B cell (primary cell): ENCODE measurements around the gene FNDC11. TPM values are rescaled to one million over a fixed set of nuclear protein-coding genes. Genes with fewer than 3 reads are reported as not detected.

ENCODE experiments used
- ATAC-seq: fragments of 200-7000 bp; cut with Tn5 transposase; one replicate; pipeline ENCODE4 v1.10.0; 2021; ENCODE audit warnings: low read depth, mild to moderate bottlenecking, moderate number of reproducible peaks, moderate library complexity
- CTCF ChIA-PET: fragments of 350-600 bp; sonication (Branson Sonifier 250); formaldehyde crosslinking; loops from one replicate; lab custom pipeline; 2021; ENCODE audit warnings: antibody characterized with exemption, inconsistent platforms; lab: Charles Lee
- POLR2A ChIA-PET: fragments of 350-600 bp; sonication (Branson Sonifier 250); formaldehyde crosslinking; loops from one replicate; lab custom pipeline; 2021; ENCODE audit warnings: antibody characterized with exemption; lab: Charles Lee
- DNase-seq: peaks from one replicate; pipeline ENCODE4 v3.0.0; 2013
- H2AFZ ChIP-seq: 2 replicates; pipeline ENCODE4 v1.6.1; 2012; ENCODE audit warnings: mild to moderate bottlenecking, low read depth, low read length; ENCODE audit not compliant: insufficient read depth, poor library complexity, severe bottlenecking
- H3K27ac ChIP-seq, 2 donors: 1 replicate in 1 of 2; 2 replicates in 1 of 2; pipeline ENCODE4 v1.5.1; 2012 to 2013; ENCODE audit warnings: low read length in 2 of 2, mild to moderate bottlenecking in 2 of 2, moderate library complexity in 1 of 2
- H3K27me3 ChIP-seq, 4 experiments: fragments of 200-600 bp in 1 of 4; sonication (generic) in 1 of 4; replicated peaks in 1 of 4; 1 replicate in 2 of 4; 2 replicates in 2 of 4; pipeline versions ENCODE4 v1.6.1 to v1.7.0; 2013 to 2016; ENCODE audit warnings: low read length in 3 of 4, mild to moderate bottlenecking in 2 of 4, mixed read lengths in 1 of 4, moderate library complexity in 1 of 4; ENCODE audit not compliant: insufficient read depth in 4 of 4, control insufficient read depth in 3 of 4; ENCODE audit errors: control extremely low read depth in 1 of 4
- H3K36me3 ChIP-seq, 2 experiments: replicated peaks in 1 of 2; 1 replicate in 1 of 2; 2 replicates in 1 of 2; pipeline versions ENCODE4 v1.6.1 to v1.7.1; 2013; ENCODE audit warnings: low read length in 1 of 2; ENCODE audit not compliant: insufficient read depth in 2 of 2, control insufficient read depth in 1 of 2; ENCODE audit errors: control extremely low read depth in 1 of 2, extremely low read depth in 1 of 2
- H3K4me1 ChIP-seq, 2 donors: fragments of 200-600 bp in 1 of 2; sonication (generic) in 1 of 2; 1 replicate in 1 of 2; 2 replicates in 1 of 2; pipeline versions ENCODE4 v1.5.1 to v1.6.1; 2013 to 2017; ENCODE audit warnings: low read length in 2 of 2; ENCODE audit not compliant: control insufficient read depth in 2 of 2, insufficient read depth in 2 of 2
- H3K4me2 ChIP-seq: replicated peaks from 2 replicates; pipeline ENCODE3; 2012; ENCODE audit warnings: mild to moderate bottlenecking, low read depth, low read length; ENCODE audit not compliant: poor library complexity, severe bottlenecking
- H3K4me3 ChIP-seq, 5 experiments: fragments of 200-600 bp in 1 of 5; sonication (generic) in 1 of 5; 1 replicate in 3 of 5; 2 replicates in 2 of 5; pipeline versions ENCODE4 v1.5.1 to v1.7.0; 2011 to 2016; ENCODE audit warnings: low read length in 4 of 5, mild to moderate bottlenecking in 4 of 5, low read depth in 2 of 5, control low read depth in 1 of 5, moderate library complexity in 1 of 5; ENCODE audit not compliant: insufficient read depth in 1 of 5; ENCODE audit errors: control extremely low read depth in 1 of 5, extremely low read depth in 1 of 5
- H3K79me2 ChIP-seq: fragments of 200-600 bp; sonication (generic); one replicate; pipeline ENCODE4 v1.6.0; 2016; ENCODE audit warnings: low read length; ENCODE audit not compliant: control insufficient read depth, insufficient read depth
- H3K9ac ChIP-seq: fragments of 200-600 bp; sonication (generic); 2 replicates; pipeline ENCODE4 v1.6.1; 2017; ENCODE audit warnings: mild to moderate bottlenecking, low read length, moderate library complexity
- H3K9me3 ChIP-seq, 3 donors: one replicate each; pipeline versions ENCODE4 v1.6.1 to v1.7.1; 2013; ENCODE audit warnings: low read length in 2 of 3; ENCODE audit not compliant: control insufficient read depth in 2 of 3, insufficient read depth in 1 of 3; ENCODE audit errors: control extremely low read depth in 1 of 3
- H4K20me1 ChIP-seq: 2 replicates; pipeline ENCODE4 v1.6.0; 2012; ENCODE audit warnings: mild to moderate bottlenecking, low read length; ENCODE audit not compliant: insufficient read depth, control insufficient read depth, poor library complexity, severe bottlenecking
- H3K27ac Mint-ChIP-seq: one replicate; pipeline ENCODE4 v1.8.0; 2021; ENCODE audit warnings: mixed read lengths
- H3K27me3 Mint-ChIP-seq: one replicate; pipeline ENCODE4 v1.8.0; 2021; ENCODE audit warnings: mixed read lengths
- H3K4me1 Mint-ChIP-seq: one replicate; pipeline ENCODE4 v1.8.0; 2021; ENCODE audit warnings: mixed read lengths
- H3K4me3 Mint-ChIP-seq: one replicate; pipeline ENCODE4 v1.8.0; 2021; ENCODE audit warnings: mixed read lengths
- H3K9me3 Mint-ChIP-seq: one replicate; pipeline ENCODE4 v1.8.0; 2022; ENCODE audit warnings: mixed read lengths; ENCODE audit not compliant: insufficient read depth
- CTCF ChIP-seq: fragments of 200-600 bp; IDR thresholded peaks from one replicate; pipeline ENCODE4 v1.8.0; 2022; ENCODE audit warnings: antibody characterized with exemption, mild to moderate bottlenecking
- EZH2 ChIP-seq: IDR thresholded peaks from 2 replicates; pipeline ENCODE4 v1.6.1; 2012; ENCODE audit warnings: borderline replicate concordance, low read depth, mild to moderate bottlenecking, moderate library complexity, low read length; ENCODE audit not compliant: insufficient read depth, poor library complexity, severe bottlenecking
- WGBS: methylation state at CpG from one replicate; pipeline ENCODE4 v1.1.5; 2013; ENCODE audit warnings: missing lambda C conversion rate; ENCODE audit not compliant: insufficient coverage; 5-methylcytosine and 5-hydroxymethylcytosine counted together
- intact Hi-C: fragments of 100-400 bp; cut with micrococcal nuclease; formaldehyde crosslinking; loops from one replicate; pipeline ENCODE4 v1.10.0; 2022
- polyA plus RNA-seq: library from polyadenylated mRNA; depleted of rRNA; stranded (reverse); fragments of >200 nt; gene quantifications from 2 replicates; pipeline ENCODE4 v1.2.3, GENCODE V29; 2012
- total RNA-seq, 2 donors: library from RNA; stranded (reverse); fragments of 120-200 nt in 1 of 2; gene quantifications; 1 replicate in 1 of 2; 2 replicates in 1 of 2; pipeline versions ENCODE4 v1.2.3 to v1.2.4, GENCODE V29; 2013 to 2022

FNDC11 gene
- total and polyA plus RNA-seq, 2 donors (not counting 1 experiment from before 2014, with no cell fraction given): 3.8 to 34.2 TPM

GRCh38 chr20:63580796-63581461 is 27.0 kb downstream of the FNDC11 start:
- H3K9me3 ChIP-seq: no peaks in the 10 kb centered on the region
- H3K9me3 Mint-ChIP-seq: no peaks in the 10 kb centered on the region
- intact Hi-C loops: loop anchor here (5.0 kb wide), 1 partner anchor 61 kb away; no protein-coding TSS in a partner anchor
- no peak overlapping the region for H2AFZ ChIP-seq
- no peak overlapping the region for H3K9ac ChIP-seq
- H3K27me3 ChIP-seq: no peaks in the 10 kb centered on the region
- no peak overlapping the region for H3K27ac ChIP-seq
- no peaks in the 10 kb centered on the region for H3K27me3 Mint-ChIP-seq
- H3K27ac Mint-ChIP-seq: peak overlapping the region; percentile 26
- no peak for TF ChIP-seq EZH2
- peak; percentile 71 for TF ChIP-seq CTCF
- WGBS: 50% methylated on average over 12 of the region's 12 CpGs
- POLR2A ChIA-PET: interaction anchor here (0.6 to 1.6 kb wide), 6 partner anchors 50 to 284 kb away, joined by 3 to 5 read pairs (median 3); partner anchors contain the start of genes ARFRP1, TPD52L2 and ZGPAT
- peaks cover 4% of the 10 kb centered on the region for H3K4me1 Mint-ChIP-seq
- ATAC-seq (peak; percentile 93), DNase-seq (peak; percentile 81)
- no peaks in the 10 kb centered on the region for H4K20me1 ChIP-seq
- CTCF ChIA-PET: interaction anchor here (0.7 to 2.5 kb wide), 8 partner anchors 11 to 393 kb away, joined by 3 to 18 read pairs (median 4); partner anchors contain the start of genes PTK6 and TPD52L2
- no peaks in the 10 kb centered on the region for H3K36me3 ChIP-seq
- H3K4me2 ChIP-seq: no peak overlapping the region
- H3K4me3 ChIP-seq: no peak overlapping the region
- no peaks in the 10 kb centered on the region for H3K79me2 ChIP-seq
- H3K4me3 Mint-ChIP-seq: no peak overlapping the region
- peaks cover 0 to 6% of the 10 kb centered on the region in 2 donors for H3K4me1 ChIP-seq
